Activated naive CD8-positive, alpha-beta T cell (primary cell): ENCODE results near the gene RHBDD1.
A peak's percentile ranks its signal among the peaks of the same experiment; 100 is the strongest.

Experiments
- H3K27ac Mint-ChIP-seq: one replicate; pipeline ENCODE4 v1.8.0; 2021; ENCODE audit warnings: mixed read lengths
- H3K27me3 Mint-ChIP-seq: one replicate; pipeline ENCODE4 v1.8.0; 2021; ENCODE audit warnings: mixed read lengths
- H3K36me3 Mint-ChIP-seq: one replicate; pipeline ENCODE4 v1.8.0; 2021; ENCODE audit warnings: mixed read lengths
- H3K4me1 Mint-ChIP-seq: one replicate; pipeline ENCODE4 v1.8.0; 2021; ENCODE audit warnings: low read depth, mixed read lengths
- H3K4me3 Mint-ChIP-seq: one replicate; pipeline ENCODE4 v1.8.0; 2021; ENCODE audit warnings: mild to moderate bottlenecking, mixed read lengths
- H3K9me3 Mint-ChIP-seq: one replicate; pipeline ENCODE4 v1.8.0; 2021; ENCODE audit warnings: low read depth, mixed read lengths

RHBDD1 gene

DNA sequence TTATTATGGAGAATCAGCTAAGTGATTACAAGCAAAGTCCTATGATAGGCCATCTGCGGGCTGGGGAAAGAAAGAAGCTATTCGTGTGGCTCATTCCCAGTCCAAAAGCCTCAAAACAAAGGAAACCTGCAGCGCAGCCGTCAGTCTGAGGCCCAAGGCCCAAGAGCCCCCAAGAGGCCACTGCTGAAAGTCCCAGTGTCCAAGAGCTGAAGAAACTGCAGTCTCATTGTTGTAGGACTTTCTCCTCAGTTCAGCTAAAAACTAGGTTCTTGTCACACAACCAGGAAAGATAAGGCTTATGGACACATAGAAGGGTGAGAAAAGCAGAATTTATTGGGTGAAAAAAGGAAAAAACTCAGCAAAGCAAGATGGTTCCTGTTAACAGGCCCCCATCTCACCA, 143.2 kb downstream of the RHBDD1 start:
- Mint-ChIP-seq H3K4me1 (peaks cover 24% of the 10 kb centered on the region), H3K27ac (no peak overlapping the region), H3K4me3 (no peak overlapping the region), H3K36me3 (peaks cover 22% of the 10 kb centered on the region), H3K27me3 (no peaks in the 10 kb centered on the region), H3K9me3 (no peaks in the 10 kb centered on the region)

DNA sequence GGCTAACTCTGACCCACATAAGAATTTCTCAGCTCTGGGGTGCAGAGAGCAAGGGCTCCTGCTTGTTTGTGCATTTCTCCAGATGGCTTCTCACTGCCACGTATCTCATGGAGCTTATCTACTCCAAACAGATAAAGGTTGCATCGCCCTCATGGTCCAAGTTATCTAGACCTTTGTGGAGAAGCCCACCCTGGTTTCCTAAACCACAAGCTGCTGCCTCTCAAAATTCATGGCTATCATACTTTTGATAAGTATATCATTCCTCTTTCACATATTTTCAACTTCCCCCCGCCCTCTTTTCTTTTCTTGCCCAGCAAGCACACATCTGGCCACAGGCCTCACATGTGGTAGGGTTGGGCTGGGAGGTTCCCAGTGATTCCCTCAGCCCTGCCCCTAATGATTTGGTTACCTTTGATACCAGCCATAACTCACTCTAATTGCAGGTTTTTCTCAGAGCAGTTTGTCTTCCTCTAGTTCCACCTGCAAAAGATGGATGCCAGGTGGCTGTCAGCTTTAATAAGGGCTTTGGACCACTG, 146.0 kb downstream of the RHBDD1 start:
- Mint-ChIP-seq H3K36me3 (peaks cover 12% of the 10 kb centered on the region), H3K4me3 (no peak overlapping the region), H3K27ac (no peak overlapping the region), H3K4me1 (peaks cover 29% of the 10 kb centered on the region), H3K27me3 (no peaks in the 10 kb centered on the region), H3K9me3 (no peaks in the 10 kb centered on the region)

DNA sequence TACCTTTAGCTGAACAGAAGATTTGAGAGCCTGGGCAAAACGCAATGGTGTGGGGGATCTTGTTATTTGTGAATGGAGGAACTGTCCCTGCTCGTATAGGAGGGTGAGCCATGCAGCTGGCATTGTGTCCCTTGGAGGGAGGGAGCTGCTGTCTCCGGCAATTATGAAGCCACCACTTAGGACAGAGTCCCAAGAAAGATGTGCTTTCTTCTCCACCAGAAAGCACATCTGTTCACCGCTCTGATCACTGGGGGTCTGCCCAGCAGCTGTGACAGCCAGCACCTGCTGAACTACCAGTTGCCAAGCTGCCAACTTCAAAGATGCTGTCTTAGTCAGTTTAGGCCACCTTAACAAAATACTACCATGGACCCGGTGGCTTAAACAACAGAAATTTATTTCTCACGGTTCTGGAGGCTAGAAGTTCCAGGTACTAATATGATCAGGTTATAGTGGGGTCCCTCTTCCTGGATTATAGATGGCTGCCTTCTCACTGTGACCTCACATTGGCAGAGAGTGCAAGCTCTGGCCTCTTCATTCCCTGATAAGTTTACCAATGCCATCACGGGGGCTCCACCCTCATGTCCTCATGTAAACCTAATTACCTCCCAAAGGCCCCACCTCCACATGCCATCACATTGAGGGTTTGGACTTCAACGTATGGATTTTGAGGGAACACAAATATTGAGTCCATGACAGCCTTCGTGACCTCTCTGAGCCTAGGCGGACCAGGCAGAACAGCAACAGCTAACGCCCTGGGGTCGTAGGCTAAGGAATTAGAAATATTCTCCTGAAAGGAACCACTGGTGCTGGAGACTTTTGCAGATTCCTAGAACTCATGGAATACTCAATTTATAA, 148.3 kb downstream of the RHBDD1 start:
- no peaks in the 10 kb centered on the region for H3K27me3 Mint-ChIP-seq
- H3K4me3 Mint-ChIP-seq = no peak overlapping the region
- H3K9me3 Mint-ChIP-seq = no peaks in the 10 kb centered on the region
- H3K27ac Mint-ChIP-seq = peak overlapping the region; percentile 41
- peaks cover 9% of the 10 kb centered on the region for H3K36me3 Mint-ChIP-seq
- peaks cover 23% of the 10 kb centered on the region for H3K4me1 Mint-ChIP-seq

DNA sequence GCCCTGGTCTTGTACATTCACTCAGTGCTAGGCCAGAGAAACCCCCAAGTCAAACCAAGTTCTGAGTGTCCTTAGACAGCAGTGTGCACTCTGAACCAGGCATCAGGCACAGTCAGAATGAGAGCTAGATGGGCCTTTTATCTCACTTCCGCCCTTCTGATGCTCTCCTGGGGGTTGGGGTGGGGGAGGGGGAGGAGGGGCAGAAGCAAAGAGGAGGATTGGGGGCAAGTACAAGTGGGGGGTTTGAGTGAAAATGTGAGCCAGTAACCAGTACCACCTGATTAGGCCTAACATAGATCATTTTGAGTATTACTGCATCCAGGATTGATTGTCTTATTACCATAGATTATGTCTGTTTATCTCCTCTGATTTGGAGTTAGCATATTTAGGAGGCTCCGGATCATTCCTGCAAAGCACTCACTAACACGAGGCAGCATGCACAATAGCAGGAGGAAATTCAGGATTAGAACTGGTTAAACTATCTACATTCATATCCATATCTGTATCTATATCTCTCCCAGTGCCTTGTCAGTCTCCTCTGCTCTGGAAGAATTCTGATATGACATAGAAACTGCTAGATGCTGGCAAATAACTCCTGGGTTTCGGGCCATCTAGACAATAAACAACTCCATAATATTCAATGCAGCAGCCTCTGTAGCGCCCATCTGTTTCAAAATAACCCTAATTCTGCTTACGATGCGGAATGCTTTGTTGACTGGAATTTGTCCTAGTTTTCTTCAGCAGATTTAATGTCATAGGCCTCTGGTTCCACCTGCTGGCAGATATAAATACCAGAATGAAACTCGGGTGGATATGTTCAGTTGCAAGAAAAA, 149.1 kb downstream of the RHBDD1 start:
- H3K27ac Mint-ChIP-seq = no peak overlapping the region
- no peaks in the 10 kb centered on the region for H3K27me3 Mint-ChIP-seq

DNA sequence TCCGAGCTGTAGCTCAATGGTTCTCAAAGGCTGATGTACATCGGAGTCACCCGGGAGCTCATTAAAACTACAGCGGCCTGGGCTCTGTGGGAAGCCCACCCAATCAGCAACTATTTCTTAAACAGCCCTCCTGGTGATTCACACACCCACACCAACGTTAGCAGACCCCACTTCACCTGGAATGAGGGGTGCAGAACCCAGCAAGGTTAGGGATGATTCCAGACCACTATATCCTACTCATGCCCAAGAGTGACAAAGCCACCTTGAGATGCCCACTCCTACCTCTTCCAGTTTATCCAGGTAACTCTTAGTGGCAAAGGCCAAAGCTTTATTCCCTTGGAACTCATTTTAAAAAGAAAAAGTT, 149.7 kb downstream of the RHBDD1 start:
- no peaks in the 10 kb centered on the region for H3K27me3 Mint-ChIP-seq
- no peaks in the 10 kb centered on the region for H3K9me3 Mint-ChIP-seq
- no peak overlapping the region for H3K4me3 Mint-ChIP-seq
- no peak overlapping the region for H3K27ac Mint-ChIP-seq
- H3K4me1 Mint-ChIP-seq = peaks cover 23% of the 10 kb centered on the region
- peaks cover 8% of the 10 kb centered on the region for H3K36me3 Mint-ChIP-seq

More for the DNA sequence above, 149.1 kb downstream of the RHBDD1 start:
- H3K36me3 Mint-ChIP-seq = peaks cover 8% of the 10 kb centered on the region
- H3K4me1 Mint-ChIP-seq = peaks cover 23% of the 10 kb centered on the region
- no peaks in the 10 kb centered on the region for H3K9me3 Mint-ChIP-seq
- H3K4me3 Mint-ChIP-seq = no peak overlapping the region

DNA sequence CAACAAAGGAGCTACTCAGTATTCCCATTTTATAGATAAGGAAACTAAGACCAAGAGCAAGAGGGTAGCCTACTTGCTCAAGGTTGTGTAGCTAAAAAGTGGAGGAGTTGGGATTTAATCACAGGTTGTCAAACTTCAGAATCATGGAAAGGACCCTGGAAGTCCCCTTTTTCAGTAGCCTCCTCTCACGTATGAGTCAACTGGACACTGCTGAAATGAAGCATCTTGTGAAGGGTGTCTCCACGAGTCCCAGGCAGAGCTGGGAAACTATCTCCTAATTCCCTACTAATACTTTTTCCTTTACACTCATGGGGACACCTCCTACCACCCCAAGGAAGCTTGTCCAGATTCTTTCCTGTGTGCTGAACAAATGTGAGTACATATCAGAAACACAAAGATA, 155.8 kb downstream of the RHBDD1 start:
- H3K36me3 Mint-ChIP-seq = peaks cover 29% of the 10 kb centered on the region
- peaks cover 2% of the 10 kb centered on the region for H3K4me1 Mint-ChIP-seq
- H3K9me3 Mint-ChIP-seq = no peaks in the 10 kb centered on the region
- H3K4me3 Mint-ChIP-seq = no peak overlapping the region
- H3K27ac Mint-ChIP-seq = no peak overlapping the region
- H3K27me3 Mint-ChIP-seq = no peaks in the 10 kb centered on the region

DNA sequence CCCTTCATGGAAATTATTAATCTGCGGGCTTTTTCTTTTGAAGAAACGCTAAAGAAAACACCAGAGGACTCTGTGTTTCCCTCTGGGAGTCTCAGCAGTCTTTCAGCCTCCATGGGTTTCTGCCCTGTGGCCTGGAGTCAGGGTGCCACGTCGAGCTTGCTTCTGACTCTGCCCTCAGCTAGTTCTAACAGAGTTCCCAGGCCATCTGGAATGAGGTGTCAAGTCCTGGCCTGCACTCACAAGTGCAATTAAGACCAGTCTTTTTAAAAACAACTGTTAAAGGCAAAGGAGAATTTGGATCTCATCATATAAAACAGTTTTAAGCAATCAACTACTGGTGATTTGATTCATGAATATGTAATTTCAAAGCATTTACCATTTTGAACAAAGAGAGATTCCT, 157.3 kb downstream of the RHBDD1 start:
- Mint-ChIP-seq H3K27me3 (no peaks in the 10 kb centered on the region), H3K9me3 (no peaks in the 10 kb centered on the region), H3K27ac (no peak overlapping the region), H3K4me1 (peaks cover 2% of the 10 kb centered on the region), H3K4me3 (no peak overlapping the region), H3K36me3 (peaks cover 32% of the 10 kb centered on the region)

DNA sequence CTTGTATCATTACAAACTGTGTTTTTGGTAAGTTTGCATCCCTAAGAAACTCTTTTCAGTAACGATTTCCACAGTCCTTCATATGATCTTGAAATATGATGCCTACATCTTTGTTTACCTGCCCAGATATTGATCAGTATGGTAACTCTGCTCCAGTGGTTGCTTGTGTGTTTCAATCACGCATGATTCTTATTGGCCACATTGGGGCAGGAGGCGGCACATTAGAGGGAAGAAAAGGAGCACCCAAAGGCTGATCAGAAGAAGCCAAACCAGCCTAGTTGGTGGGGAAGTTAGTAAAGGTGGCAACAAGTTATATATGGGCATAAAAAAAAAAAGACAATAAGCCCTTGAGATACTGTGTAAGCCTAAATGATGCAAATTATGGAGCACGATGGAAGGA, 158.9 kb downstream of the RHBDD1 start:
- H3K27ac Mint-ChIP-seq = no peak overlapping the region
- H3K9me3 Mint-ChIP-seq = no peaks in the 10 kb centered on the region
- H3K4me3 Mint-ChIP-seq = no peak overlapping the region
- peaks cover 2% of the 10 kb centered on the region for H3K4me1 Mint-ChIP-seq
- H3K36me3 Mint-ChIP-seq = peaks cover 38% of the 10 kb centered on the region
- no peaks in the 10 kb centered on the region for H3K27me3 Mint-ChIP-seq

DNA sequence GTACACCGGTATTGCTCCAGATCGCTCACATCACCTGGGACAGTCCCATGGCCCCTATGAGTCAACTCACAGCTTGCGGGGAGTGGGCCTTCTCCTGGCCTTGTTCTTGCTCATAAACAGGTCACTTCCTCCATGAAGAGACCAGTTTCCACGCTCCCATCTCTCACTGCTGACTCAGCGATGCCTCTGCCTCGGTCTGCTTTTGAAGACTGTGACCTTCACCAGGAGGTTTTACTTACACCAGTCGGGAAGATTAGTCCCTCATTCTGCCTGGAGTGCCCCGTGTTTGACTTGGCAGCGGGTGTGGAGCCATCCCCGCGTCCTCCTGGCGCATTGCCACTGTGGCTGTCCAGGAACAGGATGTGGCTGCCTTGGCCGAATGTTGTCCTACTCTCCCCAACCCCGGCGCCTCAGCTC, 159.8 kb downstream of the RHBDD1 start:
- Mint-ChIP-seq H3K27me3 (no peaks in the 10 kb centered on the region), H3K27ac (no peak overlapping the region), H3K4me3 (no peak overlapping the region), H3K4me1 (peaks cover 2% of the 10 kb centered on the region), H3K9me3 (no peaks in the 10 kb centered on the region), H3K36me3 (peaks cover 45% of the 10 kb centered on the region)

DNA sequence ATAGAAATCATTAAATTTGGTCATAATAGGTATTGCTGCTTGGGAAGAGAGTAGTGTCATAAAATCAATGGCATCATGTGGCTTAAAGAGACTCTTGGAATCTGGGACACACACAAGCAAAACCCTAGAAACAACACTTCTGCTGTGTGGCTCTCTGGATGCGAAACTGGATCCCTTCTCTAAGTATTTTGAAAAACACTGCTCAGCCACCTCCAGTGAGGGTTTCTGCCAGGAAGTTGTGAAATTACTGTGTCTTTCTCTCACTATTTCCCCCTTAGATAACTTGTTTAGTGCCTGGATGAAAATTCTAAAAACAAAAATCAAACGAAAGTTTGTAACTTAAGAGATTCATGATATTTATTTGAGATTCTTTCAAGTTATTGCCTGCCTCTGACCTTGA, 163.8 kb downstream of the RHBDD1 start:
- H3K27me3 Mint-ChIP-seq = no peaks in the 10 kb centered on the region
- H3K27ac Mint-ChIP-seq = no peak overlapping the region
- H3K4me3 Mint-ChIP-seq = no peak overlapping the region
- no peaks in the 10 kb centered on the region for H3K9me3 Mint-ChIP-seq
- H3K4me1 Mint-ChIP-seq = peaks cover 2% of the 10 kb centered on the region
- peaks cover 37% of the 10 kb centered on the region for H3K36me3 Mint-ChIP-seq

DNA sequence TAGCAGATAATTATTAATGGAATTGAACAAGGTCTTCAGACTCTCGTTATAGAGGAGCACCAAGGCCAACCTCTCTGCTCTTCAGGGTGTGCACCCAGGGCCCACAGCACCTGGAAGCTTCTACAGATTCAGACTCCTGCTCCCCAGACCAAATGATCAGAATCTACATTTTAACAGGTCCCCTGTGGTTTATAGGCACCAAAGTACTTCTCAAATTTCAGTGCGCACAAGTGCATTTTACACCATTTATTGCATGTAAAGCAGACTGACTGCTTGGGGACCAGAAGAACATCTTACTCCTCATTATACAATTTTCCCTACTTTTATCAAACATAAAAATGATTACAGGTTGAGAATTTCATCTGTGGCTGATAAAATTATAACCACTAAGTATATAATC, 164.3 kb downstream of the RHBDD1 start:
- H3K4me3 Mint-ChIP-seq = no peak overlapping the region
- H3K27ac Mint-ChIP-seq = no peak overlapping the region
- H3K9me3 Mint-ChIP-seq = no peaks in the 10 kb centered on the region
- H3K4me1 Mint-ChIP-seq = no peaks in the 10 kb centered on the region
- no peaks in the 10 kb centered on the region for H3K27me3 Mint-ChIP-seq
- peaks cover 33% of the 10 kb centered on the region for H3K36me3 Mint-ChIP-seq

DNA sequence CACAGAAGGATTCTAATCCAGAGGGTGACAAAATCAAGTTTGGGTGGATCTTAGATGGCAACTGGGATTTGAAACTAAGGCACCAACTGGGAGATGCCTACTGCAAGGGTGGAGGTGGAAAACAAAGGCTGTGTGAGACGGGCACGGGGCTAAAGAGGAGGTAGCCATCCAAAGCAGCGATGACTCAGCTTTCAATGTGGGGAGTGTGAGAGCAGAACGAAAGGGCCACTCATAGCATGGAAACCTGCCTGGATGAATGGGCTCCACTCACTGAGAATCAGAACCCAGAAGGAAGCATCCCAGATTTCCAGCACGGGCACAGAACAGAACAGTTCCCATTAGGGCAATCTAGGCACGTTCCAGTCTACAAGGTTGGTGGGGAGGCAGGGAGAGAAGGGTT, 168.6 kb downstream of the RHBDD1 start:
- H3K9me3 Mint-ChIP-seq = no peaks in the 10 kb centered on the region
- no peak overlapping the region for H3K27ac Mint-ChIP-seq
- no peaks in the 10 kb centered on the region for H3K4me1 Mint-ChIP-seq
- no peak overlapping the region for H3K4me3 Mint-ChIP-seq
- H3K27me3 Mint-ChIP-seq = no peaks in the 10 kb centered on the region
- H3K36me3 Mint-ChIP-seq = peaks cover 15% of the 10 kb centered on the region

DNA sequence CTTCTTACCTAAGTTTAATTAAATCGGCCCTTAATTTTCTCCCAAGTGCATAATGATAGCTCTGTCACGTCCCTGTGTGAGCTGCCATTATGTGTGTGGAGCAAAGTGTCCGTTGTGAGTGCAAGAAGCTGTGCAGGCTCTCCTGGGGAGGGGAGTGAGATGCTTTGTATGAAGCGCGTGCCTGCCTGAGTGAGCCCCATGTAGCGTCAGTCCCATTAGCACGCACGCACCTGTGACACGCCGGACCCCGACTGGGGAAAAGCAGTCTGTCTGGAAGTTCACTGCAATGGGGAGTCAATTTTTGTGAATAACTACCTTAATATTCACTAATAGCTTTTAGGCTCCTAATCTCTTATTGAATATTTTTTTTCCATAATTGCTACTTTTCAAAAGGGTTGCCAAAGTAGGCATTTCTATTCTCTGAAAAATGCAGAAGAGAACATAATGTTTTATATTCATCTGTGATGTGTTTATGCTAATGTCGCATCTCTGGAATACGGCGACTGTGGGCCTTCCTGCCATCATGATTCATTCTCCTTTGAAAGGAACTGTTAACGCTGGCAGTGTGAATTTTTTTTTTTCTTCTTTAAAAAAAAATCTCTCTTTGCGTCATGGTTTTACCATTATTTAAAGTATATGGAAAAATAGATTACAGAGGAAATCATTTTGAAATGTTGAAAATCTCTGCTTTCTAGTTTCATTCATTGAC, 170.5 kb downstream of the RHBDD1 start:
- Mint-ChIP-seq H3K4me3 (no peak overlapping the region), H3K36me3 (peaks cover 5% of the 10 kb centered on the region), H3K9me3 (no peaks in the 10 kb centered on the region), H3K27ac (no peak overlapping the region), H3K4me1 (no peaks in the 10 kb centered on the region), H3K27me3 (no peaks in the 10 kb centered on the region)

DNA sequence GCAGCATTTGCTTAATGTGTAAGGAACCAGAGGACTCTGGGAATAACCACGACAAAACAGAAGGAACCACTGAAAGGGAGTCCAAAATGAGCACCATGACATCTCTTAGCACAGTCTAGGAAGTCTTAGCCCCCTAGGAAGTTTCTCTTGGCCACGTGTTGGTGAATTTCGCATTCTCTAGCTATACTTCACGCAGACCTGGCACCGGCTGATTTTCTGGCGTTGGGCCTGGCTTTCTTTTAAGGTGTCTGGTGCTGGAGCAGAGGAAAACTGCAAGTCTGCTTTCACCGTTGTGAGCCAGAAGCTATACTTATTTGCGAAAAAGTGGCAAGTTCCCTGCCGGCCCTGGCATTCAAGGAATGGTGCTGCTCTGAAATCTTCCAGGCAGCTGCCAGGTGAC, 171.3 kb downstream of the RHBDD1 start:
- Mint-ChIP-seq H3K27ac (no peak overlapping the region), H3K36me3 (peaks cover 4% of the 10 kb centered on the region), H3K9me3 (no peaks in the 10 kb centered on the region), H3K4me3 (no peak overlapping the region), H3K27me3 (no peaks in the 10 kb centered on the region), H3K4me1 (no peaks in the 10 kb centered on the region)

DNA sequence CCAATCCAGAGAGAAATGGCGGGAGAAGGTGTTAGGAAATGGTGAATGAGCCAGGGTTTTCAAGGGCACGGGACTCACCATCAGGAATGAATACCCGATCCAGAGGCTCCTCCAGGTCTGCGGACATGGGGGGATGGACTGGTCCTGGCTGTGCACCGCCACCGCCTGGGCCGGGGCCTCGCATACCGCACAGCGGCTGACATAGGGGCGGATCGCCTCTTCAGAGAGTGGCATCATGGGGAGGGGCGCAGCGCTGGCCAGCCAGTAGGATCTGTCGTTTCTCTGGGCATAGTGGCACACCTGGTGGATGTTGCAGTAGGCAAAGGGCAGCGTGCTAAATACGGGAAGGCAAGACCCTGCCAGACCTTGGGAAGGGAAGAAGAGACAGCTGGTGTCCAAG, 172.1 kb downstream of the RHBDD1 start:
- Mint-ChIP-seq H3K36me3 (no peaks in the 10 kb centered on the region), H3K27ac (no peak overlapping the region), H3K9me3 (no peaks in the 10 kb centered on the region), H3K4me3 (no peak overlapping the region), H3K4me1 (no peaks in the 10 kb centered on the region), H3K27me3 (no peaks in the 10 kb centered on the region)
